GM18951 (cell line): ENCODE results near the gene CACNA1C.

Source experiments
- POLR2A ChIP-seq: IDR thresholded peaks from 4 replicates; pipeline ENCODE4 v1.6.1; 2011; ENCODE audit warnings: mild to moderate bottlenecking; ENCODE audit not compliant: insufficient read length, insufficient read depth; ENCODE audit errors: extremely low read depth
- in situ Hi-C: fragments of 300-500 bp; cut with MboI; formaldehyde crosslinking; loops from one replicate; pipeline ENCODE4 v1.12.0; 2022; ENCODE audit warnings: low sequenced_read_pairs, mixed read lengths, inconsistent platforms; ENCODE audit not compliant: unreplicated experiment

CACNA1C gene

GRCh38 chr12:2261708-2262107 lies 208.9 kb downstream of the CACNA1C start:
- no peak for TF ChIP-seq POLR2A
- in situ Hi-C loops = no loop called here

- in situ Hi-C loops = no loop called here
- no peak for TF ChIP-seq POLR2A
These were observed 209.7 kb downstream of the CACNA1C start for GRCh38 chr12:2262449-2262848.

DNA sequence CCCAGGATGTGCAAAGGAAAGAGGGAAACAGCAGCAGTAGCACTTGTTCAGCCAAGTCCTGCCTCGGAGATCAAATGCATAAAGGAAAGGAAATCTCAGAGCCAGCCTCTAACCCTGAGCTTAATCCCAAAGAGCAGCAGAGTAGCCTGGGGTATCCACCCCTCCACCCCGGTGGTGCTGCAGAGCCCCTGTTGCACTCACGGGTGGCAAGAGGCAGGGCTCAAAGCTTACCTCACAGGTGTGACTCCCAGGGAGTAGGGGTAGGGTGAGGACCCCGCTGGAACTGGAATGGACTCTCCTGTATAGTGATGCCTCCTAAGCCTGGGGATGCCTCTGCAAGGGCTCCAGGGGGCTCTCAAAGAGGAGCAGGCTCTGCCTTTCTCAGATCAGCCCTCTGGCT lies 211.1 kb downstream of the CACNA1C start:
- TF ChIP-seq POLR2A = no peak
- in situ Hi-C loops = no loop called here

GRCh38 chr12:2264651-2265232 lies 212.0 kb downstream of the CACNA1C start:
- TF ChIP-seq POLR2A = no peak
- in situ Hi-C loops = no loop called here

GRCh38 chr12:2265461-2266167 lies 212.8 kb downstream of the CACNA1C start:
- in situ Hi-C loops = no loop called here
- TF ChIP-seq POLR2A = no peak

DNA sequence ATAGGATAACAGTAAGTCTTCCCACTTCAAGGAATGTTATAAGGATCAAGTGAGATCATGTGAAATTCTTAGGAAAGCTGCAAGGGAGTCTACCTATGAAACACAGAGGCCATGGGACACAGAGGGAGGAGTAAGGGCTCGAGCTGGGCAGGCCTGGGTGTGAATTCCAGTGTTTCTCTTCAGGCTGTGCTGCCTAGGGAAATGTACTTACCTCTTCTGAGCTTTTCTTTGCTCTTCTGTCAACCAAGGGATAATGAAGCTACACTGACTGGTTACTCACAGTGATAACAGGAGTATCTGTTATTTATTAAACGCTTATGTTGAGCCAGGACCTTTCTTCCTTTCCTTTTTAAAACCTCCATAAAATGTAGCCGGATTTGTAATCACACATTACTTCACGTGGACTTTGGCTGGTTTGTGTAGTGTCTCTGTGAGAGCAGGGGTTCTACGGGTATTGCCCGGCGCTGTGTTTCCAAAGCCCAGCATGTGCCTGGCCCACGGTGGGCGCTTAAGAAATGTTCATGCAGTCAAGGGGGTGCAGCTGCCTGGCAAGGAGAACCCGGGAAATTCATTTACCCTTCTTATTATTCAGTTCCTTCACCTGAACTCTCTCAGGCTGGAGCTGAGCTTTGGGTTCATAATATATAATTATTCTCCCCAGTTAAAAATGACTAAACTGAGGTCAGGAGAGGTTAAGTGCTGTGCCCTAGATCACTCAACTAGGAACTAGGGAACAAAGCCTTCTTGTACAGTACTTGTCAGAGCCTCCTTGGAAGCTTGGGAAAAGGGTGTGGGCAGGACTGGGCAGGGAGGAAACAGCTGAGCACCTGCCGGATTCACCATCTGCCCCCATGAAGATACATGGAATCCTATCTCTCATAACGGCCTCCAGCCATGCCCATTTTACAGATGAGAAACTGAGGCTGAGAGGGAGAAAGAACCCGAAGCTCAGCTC lies 214.2 kb downstream of the CACNA1C start:
- no peak for TF ChIP-seq POLR2A
- in situ Hi-C loops = no loop called here

DNA sequence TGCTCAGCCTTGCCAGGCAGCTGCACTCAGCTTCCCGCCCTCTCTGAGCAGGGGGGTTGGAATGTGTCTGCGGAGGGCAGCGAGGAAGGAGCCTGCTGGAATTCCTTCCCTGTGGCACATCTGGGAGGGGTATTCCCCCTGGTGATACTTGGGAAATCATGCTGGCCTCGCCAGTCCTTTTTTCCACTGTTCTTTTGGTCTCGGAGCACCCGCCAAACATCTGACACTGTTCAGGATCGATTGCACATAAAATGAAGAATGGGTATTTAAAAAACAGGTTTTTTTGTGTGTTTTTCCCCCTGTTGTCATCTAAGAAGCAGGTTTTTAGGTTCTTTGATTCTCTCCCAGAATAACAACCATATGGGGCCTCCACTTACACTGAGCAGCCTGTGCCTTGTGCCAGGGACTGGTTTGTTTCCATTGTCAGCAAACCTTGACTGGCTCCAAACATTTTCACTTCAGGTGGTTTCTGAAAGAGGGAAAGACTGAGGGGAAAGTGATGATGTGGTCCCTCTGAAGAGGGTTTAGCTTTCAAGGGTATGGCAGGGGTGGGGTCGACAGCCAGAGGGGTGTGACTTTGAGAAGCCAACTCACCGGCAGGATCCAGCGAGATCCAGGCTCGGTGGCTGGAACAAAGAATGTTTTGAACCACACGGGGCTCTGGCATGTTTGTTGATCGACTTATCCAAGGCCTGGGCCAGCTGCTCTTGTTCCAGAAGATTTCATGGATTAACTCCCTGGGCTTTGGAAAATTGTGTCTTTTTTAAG lies 215.1 kb downstream of the CACNA1C start:
- no peak for TF ChIP-seq POLR2A
- in situ Hi-C loops = no loop called here

DNA sequence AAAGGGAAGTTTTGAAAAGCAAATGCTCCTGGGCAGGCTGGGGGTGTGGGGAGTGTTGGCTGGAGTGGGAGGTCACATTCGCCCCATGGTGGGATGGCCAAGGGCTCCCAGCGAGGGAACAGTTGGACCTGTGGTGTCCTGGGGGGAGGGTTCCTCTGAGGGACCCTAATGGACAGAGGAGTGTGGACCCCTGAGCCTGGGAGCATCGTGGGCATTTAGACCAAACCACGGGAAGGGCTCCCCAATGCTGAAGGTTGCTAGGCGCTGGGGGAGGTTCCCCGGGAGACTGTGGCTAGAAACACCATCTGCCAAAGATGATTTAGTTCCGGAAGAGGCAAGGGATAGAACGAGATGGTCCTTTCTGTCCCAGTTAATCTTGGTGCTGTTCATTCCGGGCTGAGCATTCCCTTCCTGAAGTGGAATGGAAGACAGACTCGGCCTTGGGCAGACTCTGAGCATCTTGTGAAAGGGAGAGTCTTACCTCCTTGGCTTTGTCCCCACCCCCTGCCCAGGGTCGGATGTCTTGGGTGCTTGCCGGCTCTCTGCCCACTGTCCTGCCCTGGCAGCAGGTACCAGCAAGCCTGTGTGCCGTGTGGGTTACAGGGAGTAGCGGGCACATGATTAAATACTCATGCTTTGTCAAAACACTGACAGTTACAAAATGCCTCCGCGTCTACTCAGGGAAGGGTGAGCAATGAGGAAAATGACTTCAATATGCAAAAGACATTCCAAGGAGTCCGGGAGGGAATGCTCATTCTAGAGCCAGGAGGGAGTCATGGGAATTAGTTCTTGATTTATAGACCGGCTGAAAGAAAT lies 215.9 kb downstream of the CACNA1C start:
- TF ChIP-seq POLR2A = no peak
- in situ Hi-C loops = no loop called here

DNA sequence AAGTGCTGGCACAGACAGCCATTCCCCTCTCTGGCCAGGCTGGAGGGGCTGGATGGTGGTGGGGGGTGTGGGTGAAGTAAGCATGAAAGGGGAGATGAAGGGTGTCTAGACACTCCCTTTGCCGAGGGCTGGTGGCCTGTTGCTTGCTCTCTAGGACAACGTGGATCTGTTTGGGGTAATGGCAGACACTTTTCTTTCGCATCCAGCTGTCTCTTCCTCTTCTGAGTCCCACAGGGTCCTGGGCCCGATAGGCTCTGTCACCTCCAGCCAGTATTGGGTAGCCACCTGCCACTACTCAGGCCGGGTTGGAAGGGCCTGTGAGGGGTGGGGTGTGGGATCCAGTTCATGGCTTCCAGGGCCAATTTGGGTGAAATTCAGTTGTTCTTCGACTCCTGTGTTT lies 218.1 kb downstream of the CACNA1C start:
- no peak for TF ChIP-seq POLR2A
- in situ Hi-C loops = no loop called here

DNA sequence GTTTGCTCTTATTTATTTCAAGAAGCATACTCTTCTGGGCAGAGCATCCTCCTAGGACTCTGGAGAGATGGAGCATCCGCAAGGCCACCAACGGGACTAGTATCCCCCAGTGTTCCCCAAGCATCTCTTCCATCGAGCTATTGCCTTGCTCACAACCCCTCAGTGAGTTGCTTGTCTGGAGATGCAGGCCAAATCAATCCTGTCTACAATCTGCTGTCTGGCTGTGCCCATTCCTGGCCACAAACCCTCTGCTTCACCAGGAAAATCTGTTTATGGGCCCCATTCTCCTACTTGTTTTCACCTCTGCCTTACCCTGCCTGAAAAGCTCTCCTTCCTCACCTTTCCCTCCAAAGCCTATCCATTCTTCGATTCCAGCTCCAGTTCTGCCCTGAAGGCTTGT lies 219.2 kb downstream of the CACNA1C start:
- in situ Hi-C loops = no loop called here
- no peak for TF ChIP-seq POLR2A

DNA sequence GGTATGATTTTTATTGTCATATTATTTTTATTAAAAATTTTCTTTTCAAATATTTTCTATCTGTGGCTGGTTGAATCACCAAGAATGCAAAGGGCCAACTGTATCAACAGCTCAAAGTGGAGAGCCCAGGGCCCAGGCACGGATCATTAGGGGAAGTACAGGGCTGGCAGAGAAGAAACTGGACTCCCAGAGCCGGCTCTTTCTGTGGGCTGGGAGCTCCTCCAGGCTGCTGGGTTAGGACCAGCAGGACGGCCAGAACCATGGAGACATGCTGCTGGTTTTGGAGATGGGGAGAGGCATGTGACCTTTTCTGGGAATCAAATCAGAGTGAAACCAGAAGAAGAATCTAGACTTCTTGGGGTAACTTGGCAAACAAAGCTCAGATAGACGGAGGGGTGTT lies 220.5 kb downstream of the CACNA1C start:
- in situ Hi-C loops = no loop called here
- TF ChIP-seq POLR2A = no peak

DNA sequence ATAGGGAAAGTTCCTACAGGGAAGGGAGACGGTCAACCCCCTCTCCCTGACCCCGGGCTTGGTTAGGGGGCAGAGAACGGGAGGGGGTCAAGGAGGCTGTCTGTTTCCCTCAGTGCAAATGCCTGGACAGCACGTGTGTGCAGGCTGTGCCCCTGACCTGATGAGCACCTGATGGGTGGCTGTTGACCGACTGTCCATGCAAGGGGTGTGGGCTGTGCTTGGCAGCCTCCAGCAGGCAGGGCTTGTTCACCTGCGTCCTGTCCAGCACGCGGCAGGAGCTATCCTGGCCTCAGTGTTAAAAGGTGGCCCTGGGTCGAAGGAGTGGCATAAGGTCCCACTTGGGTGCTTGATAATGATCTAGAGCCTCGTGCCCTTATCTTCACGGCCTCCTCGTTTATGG lies 221.0 kb downstream of the CACNA1C start:
- in situ Hi-C loops = no loop called here
- no peak for TF ChIP-seq POLR2A

- in situ Hi-C loops = no loop called here
- no peak for TF ChIP-seq POLR2A
These were observed 221.9 kb downstream of the CACNA1C start for GRCh38 chr12:2274733-2275132.
